ENCODE results near the gene USP32.

The USP32 gene

DNA sequence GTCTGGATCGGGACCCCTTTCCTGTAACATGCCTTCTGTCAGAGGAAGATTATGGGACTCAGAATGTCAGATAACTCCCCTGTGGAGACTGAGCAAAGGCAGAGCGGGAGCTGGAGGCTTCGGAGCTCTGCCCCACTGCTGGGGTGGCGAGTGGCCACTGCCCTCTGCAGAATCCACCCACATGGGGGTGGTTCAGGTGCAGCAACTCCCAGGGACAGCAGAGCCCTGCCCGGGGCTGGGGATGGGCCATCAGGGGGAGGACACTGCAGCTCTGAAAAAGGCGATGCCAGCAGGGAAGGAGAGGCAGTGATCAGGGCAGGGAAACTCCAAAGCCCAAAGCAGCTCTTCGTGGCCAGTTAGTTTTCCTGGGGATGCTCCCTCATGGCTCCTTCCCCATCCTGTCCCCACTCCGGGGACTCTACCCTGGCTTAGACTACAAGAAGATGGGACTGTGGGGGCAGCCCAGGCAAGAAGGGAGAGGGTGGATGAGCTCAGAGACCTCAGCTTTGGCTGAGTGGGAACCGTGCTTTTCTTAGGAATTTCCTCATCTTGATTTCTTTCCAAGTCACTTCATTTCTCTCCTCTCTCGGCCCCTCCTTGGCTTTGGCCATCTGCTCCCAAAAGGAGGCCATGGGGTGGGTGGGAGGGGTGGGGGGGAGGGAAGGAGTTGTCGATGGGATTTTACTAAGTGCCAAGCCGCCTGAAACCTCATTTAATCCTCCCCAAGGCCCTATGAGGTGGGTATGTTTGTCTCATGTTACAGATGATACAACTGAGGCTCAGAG is 238.1 kb downstream of the USP32 start:
- Histone ChIP-seq H3K4me3 (ENCODE audit: insufficient read depth, low read length, poor library complexity, severe bottlenecking) (no peak overlapping the region), H3K4me2 (ENCODE audit: low read depth, low read length, poor library complexity, severe bottlenecking) (no peak overlapping the region), H3K27me3 (ENCODE audit: low read length) (no peaks in the 10 kb centered on the region), H3K9ac (ENCODE audit: low read length) (no peak overlapping the region), H3F3A (ENCODE audit: insufficient read depth) (no peaks in the 10 kb centered on the region), H2AFZ (ENCODE audit: low read depth, low read length, severe bottlenecking) (no peak overlapping the region), H4K20me1 (ENCODE audit: low read depth, low read length) (no peaks in the 10 kb centered on the region), H3K9me3 (ENCODE audit: insufficient read depth, low read length) (no peaks in the 10 kb centered on the region), H3K79me2 (ENCODE audit: insufficient read depth, low read length) (no peaks in the 10 kb centered on the region), H3K9me2 (replicated peaks; ENCODE audit: insufficient read depth, low read length) (no peaks in the 10 kb centered on the region), H3K36me3 (ENCODE audit: low read length) (no peaks in the 10 kb centered on the region), H3K27ac (ENCODE audit: low read depth, low read length) (no peak overlapping the region)
- TF ChIP-seq CTCF (IDR thresholded peaks at IDR 0.05; ENCODE audit: insufficient read depth, low read length, poor library complexity, severe bottlenecking) = no peak
- TF ChIP-seq EZH2phosphoT487 (conservative IDR thresholded peaks at IDR 0.05; ENCODE audit: low read length) = no peak

DNA sequence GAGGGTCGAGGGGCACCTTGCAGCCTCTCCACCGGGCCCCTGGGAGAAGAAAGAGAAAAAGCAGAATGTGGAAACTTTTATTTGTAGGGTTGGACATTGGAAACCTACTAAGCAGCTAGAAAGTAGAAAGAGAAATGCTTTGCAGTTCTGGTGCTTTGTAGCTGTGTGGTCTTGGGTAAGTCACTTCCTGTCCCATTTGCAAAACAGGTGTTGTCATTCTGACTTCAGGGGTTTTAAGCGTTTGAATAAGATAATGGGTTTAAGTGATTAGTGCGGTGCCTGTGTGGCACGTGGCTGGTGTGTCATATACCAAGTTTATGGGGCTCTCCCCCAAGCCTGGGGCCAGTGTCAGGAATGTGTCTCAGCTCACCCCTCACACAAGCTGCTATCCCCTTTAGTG is 240.6 kb downstream of the USP32 start:
- H3K9me3 ChIP-seq (ENCODE audit: insufficient read depth, low read length) = no peaks in the 10 kb centered on the region
- no peaks in the 10 kb centered on the region for H3F3A ChIP-seq (ENCODE audit: insufficient read depth)
- H3K79me2 ChIP-seq (ENCODE audit: insufficient read depth, low read length) = no peaks in the 10 kb centered on the region
- no peak overlapping the region for H3K9ac ChIP-seq (ENCODE audit: low read length)
- no peaks in the 10 kb centered on the region for H4K20me1 ChIP-seq (ENCODE audit: low read depth, low read length)
- no peaks in the 10 kb centered on the region for H3K9me2 ChIP-seq (replicated peaks; ENCODE audit: insufficient read depth, low read length)
- no peaks in the 10 kb centered on the region for H3K27me3 ChIP-seq (ENCODE audit: low read length)
- no peak overlapping the region for H2AFZ ChIP-seq (ENCODE audit: low read depth, low read length, severe bottlenecking)
- H3K36me3 ChIP-seq (ENCODE audit: low read length) = no peaks in the 10 kb centered on the region
- TF ChIP-seq CTCF (IDR thresholded peaks at IDR 0.05; ENCODE audit: insufficient read depth, low read length, poor library complexity, severe bottlenecking) (no peak), EZH2phosphoT487 (conservative IDR thresholded peaks at IDR 0.05; ENCODE audit: low read length) (no peak)
- no peak overlapping the region for H3K4me3 ChIP-seq (ENCODE audit: insufficient read depth, low read length, poor library complexity, severe bottlenecking)
- no peak overlapping the region for H3K4me2 ChIP-seq (ENCODE audit: low read depth, low read length, poor library complexity, severe bottlenecking)
- H3K27ac ChIP-seq (ENCODE audit: low read depth, low read length) = no peak overlapping the region

DNA sequence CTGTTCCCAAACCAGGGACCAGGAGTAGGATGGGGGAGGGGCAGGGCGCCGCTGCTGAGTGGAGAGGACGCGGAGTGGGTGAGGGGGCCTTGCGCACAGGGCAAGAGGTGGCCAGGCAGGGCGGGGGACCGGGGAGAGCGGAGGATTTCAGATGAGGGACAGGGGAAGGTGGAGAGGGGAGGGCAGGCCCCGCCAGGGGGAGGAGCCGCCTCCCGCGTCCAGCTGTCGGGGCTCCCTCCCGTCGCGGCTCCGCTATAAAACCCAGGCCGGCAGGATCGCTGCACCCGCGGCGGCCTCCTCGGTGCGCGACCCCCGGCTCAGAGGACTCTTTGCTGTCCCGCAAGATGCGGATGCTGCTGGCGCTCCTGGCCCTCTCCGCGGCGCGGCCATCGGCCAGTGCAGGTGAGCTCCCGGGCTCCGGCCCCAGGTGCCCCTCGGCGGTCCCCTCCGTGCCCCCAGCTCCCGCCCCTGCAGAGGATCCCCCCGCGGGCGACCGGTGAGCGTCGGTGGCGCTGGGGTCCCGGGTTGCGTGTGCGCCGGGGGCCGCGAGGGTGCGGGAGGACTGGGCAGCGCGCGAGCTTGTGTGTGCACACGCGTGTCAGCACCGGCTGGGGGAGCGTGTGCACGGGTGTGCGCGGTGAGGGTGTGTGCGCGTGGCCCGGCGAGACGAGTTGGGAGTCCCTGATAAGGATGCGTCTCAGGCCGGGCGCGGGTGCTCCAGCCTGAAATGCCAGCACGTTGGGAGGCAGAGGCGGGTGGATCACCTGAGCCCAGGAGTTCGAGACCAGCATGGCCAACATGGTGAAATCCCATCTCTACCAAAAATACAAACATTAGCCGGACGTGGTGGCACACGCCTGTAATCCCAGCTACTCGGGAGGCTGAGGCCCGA is 242.0 kb downstream of the USP32 start, which contains the start of gene CA4:
TSS of gene CA4 (plus strand) at position 283 of the 892 bp plus-strand sequence. CDS start at position 345, 62 bp downstream.
- Histone ChIP-seq H3K36me3 (ENCODE audit: low read length) (no peaks in the 10 kb centered on the region), H3K27me3 (ENCODE audit: low read length) (no peaks in the 10 kb centered on the region), H3K27ac (ENCODE audit: low read depth, low read length) (no peak within 1 kb of the TSS), H3K4me2 (ENCODE audit: low read depth, low read length, poor library complexity, severe bottlenecking) (no peak within 1 kb of the TSS), H3K9ac (ENCODE audit: low read length) (no peak within 1 kb of the TSS), H4K20me1 (ENCODE audit: low read depth, low read length) (no peaks in the 10 kb centered on the region), H3K4me3 (ENCODE audit: insufficient read depth, low read length, poor library complexity, severe bottlenecking) (no peak within 1 kb of the TSS), H3K9me3 (ENCODE audit: insufficient read depth, low read length) (no peaks in the 10 kb centered on the region), H3F3A (ENCODE audit: insufficient read depth) (no peaks in the 10 kb centered on the region), H2AFZ (ENCODE audit: low read depth, low read length, severe bottlenecking) (no peak within 1 kb of the TSS), H3K79me2 (ENCODE audit: insufficient read depth, low read length) (no peaks in the 10 kb centered on the region), H3K9me2 (replicated peaks; ENCODE audit: insufficient read depth, low read length) (no peaks in the 10 kb centered on the region)
- TF ChIP-seq CTCF (IDR thresholded peaks at IDR 0.05; ENCODE audit: insufficient read depth, low read length, poor library complexity, severe bottlenecking) (no peak), EZH2phosphoT487 (conservative IDR thresholded peaks at IDR 0.05; ENCODE audit: low read length) (no peak)

All from SU-DHL-6 (cell line).